GM18520 (cell line): ENCODE data around the gene CENPM.

ENCODE experiments used
- ATAC-seq: cut with Tn5 transposase; IDR thresholded peaks from one replicate; pipeline ENCODE4 v1.9.1; 2021; ENCODE audit not compliant: unreplicated experiment

The CENPM gene

GRCh38 chr22:41933411-41934177, 13.4 kb downstream of the CENPM start:
- ATAC-seq = no peak

DNA sequence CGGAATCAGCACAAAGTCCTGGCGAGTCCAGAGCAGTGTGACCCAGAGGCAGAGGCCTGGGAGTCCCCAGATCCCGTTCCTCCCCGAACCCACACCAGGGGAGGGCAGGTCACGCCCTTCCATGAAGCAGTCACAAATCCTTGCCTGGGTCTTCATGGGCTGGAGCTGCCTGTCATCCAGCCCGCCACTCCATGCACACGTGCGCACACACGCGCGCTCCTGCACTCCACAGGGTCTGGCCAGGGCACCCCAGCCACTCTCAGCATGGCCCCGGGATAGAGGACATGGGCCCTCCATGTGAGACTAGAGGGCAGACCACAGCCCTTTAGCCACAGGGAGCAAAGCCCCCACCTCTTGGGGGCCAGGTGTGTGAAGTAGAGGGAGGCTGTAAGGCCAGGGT, 14.6 kb downstream of the CENPM start:
- no peak for ATAC-seq

GRCh38 chr22:41931701-41932269, 15.2 kb downstream of the CENPM start:
- no peak for ATAC-seq

GRCh38 chr22:41929418-41929810, 17.5 kb downstream of the CENPM start:
- no peak for ATAC-seq

GRCh38 chr22:41928593-41929417, 18.1 kb downstream of the CENPM start:
- no peak for ATAC-seq

GRCh38 chr22:41927813-41928212, 19.1 kb downstream of the CENPM start:
- no peak for ATAC-seq

DNA sequence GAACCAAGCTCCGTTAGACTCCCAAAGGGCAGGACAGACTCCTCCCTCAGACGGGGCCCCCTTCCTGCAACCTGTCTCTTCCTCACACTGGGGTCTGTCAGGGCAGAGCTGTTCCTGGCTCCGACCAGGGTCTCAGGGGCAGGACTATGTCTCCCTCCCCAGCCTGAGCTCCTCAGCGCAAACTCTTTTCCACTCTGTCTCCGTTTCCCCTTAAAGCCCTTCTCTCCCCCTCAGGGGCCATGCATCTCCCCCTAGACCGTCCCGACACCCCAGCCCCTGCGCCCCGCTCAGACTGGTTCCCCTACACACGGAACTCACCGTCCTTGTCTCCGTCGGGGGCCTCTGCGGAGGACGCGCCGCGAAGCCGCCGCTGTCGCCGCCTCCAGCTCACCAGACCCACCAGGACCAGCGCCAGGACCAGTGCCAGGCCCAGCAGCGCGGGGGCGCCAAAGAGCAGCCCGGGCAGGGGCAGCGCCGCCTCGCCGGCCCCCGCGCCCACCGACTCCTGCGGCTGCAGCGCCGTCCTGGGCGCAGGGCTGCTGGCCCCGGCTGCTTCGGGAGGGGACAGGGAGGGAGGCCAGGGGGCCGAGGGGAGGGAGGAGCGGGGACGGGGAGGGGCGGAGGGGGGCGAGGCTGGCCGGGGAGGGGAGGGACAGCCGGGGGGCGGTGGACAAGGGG, 21.0 kb downstream of the CENPM start:
- peak; percentile 39 for ATAC-seq

GRCh38 chr22:41923595-41924276, 23.2 kb downstream of the CENPM start:
- no peak for ATAC-seq

DNA sequence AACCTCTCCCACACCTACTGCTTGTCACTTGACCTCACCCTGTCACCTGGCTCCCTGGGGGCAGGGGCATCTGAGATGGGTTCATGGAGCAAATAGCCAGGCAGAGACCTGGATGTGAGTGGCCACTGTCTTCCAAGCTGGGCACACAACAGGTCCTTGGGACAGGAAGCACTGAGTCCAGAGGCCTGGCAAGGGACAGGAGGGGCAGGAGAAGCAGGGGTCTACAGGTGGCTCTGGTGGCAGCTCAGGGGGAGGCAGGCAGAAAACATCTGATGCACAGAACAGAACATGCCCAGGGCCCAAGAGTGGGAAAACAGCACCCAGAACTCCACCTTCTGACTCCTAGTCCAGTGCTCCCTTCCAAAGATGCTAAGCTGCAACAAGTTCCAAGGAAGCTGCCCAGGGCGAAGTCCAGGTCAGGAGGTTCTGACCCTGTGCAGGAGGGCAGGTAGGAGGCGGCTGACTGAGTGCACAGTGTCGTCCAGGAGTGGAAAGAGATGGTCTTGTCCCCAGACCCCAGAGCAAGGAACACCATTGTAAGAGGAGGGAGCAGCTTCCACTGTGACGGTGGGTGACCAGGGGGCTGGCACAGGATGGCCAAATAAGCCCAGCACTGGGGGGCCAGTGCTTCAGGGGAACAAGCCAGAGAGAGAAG, 23.9 kb downstream of the CENPM start:
- ATAC-seq = no peak

- ATAC-seq = no peak
Observed at GRCh38 chr22:41922328-41922727, 24.6 kb downstream of the CENPM start.

- ATAC-seq = peak; percentile 7
Observed at GRCh38 chr22:41920271-41920976, 26.5 kb downstream of the CENPM start.

DNA sequence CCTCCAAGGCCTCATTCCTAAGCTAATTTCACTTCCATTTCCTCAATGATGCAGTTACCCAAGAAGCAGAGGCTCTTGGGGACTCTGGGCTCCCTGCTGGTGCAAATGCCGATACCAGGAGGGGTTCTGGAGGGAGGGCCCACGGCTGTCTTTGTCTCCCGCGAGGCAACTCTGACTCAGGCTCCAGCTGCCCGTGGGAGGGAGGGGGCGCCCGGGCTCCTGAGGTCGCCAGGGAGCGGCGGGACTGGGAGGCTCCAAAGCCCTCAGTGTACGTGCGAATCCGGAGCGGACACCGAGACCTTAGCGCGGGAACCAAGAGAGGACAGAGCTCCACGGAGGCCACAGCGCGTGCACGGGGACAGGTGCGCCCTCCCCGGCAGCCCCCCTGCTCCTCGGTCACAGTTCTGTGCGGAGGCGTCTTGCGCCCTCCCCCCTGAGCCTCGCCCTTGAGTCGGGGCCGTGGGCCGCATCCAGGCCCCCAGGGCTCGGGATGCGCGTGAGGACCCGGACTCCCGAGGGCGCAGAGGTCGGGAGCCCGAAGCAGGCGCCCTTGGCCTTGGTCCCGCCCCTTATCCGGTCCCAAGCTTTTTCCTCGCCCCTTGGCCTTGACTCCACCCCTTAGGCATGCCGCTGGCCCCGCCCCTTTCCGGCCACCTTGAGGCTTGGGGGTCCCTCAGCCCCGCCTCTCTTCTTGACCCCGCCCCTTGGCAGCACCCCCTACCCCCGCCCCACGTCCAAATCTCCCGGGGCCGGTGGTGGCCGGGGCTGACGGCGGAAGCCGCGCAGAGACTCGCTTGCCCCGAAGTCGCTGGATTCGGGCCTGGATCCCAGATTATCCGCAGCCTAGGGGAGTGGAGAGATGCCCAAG, 27.4 kb downstream of the CENPM start:
- peak; percentile 30 for ATAC-seq

GRCh38 chr22:41917903-41918791, 28.8 kb downstream of the CENPM start:
- no peak for ATAC-seq

GRCh38 chr22:41917375-41917902, 29.5 kb downstream of the CENPM start:
- no peak for ATAC-seq

DNA sequence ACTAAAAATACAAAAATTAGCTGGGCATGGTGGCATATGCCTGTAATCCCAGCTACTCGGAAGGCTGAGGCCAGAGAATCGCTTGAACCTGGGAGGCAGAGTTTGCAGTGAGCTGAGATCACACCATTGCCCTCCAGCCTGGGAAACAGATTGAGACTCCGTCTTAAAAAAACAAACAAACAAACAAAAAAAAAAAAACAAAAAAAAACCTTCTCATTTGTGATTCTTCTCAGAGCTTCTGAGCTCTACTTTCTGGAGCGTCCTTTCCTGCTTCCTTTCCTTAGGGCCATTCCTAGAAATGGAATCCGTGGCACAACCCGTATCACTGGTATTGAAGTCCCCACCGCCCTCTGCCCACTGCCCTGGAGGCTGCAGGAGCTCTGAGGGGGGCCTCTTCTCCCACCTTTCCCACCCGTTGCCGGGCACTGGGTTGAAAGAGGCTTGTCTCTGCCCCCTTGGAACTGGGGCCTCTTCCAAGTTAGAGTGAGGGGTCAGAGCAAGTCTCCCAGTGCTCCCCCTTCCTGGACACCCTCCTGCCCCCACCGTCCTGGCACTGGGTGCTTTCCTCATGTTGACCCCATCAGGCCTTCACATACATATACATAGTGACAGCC, 30.1 kb downstream of the CENPM start:
- ATAC-seq = no peak

GRCh38 chr22:41915786-41916493, 31.0 kb downstream of the CENPM start:
- no peak for ATAC-seq
